HL-60/S4 (cell line): ENCODE measurements around the gene EMP1.

ENCODE experiments used
- in situ Hi-C: fragments of 300-500 bp; cut with MboI; formaldehyde crosslinking; loops from 2 replicates; pipeline ENCODE4 v1.14.3; 2022; ENCODE audit warnings: low sequenced_read_pairs

EMP1 gene

GRCh38 chr12:13195250-13195649, 1.3 kb upstream of the EMP1 start:
- in situ Hi-C loops, result no loop called here

GRCh38 chr12:13195785-13196129, 769 bp upstream of the EMP1 start:
- in situ Hi-C loops, result no loop called here

- in situ Hi-C loops, result no loop called here
These were observed 506 bp downstream of the EMP1 start for GRCh38 chr12:13197032-13197431.

- in situ Hi-C loops, result no loop called here
These were observed 1.1 kb downstream of the EMP1 start for GRCh38 chr12:13197526-13198143.

- in situ Hi-C loops, result no loop called here
These were observed 1.7 kb downstream of the EMP1 start for GRCh38 chr12:13198241-13198640.

GRCh38 chr12:13198876-13199275, 2.4 kb downstream of the EMP1 start:
- in situ Hi-C loops, result no loop called here

GRCh38 chr12:13199592-13199991, 3.1 kb downstream of the EMP1 start:
- in situ Hi-C loops, result no loop called here

- in situ Hi-C loops, result loop anchor here (5.0 to 10.0 kb wide), 2 partner anchors 104 to 176 kb away; no protein-coding TSS in a partner anchor
These were observed 4.3 kb downstream of the EMP1 start for GRCh38 chr12:13200841-13201240.

- in situ Hi-C loops, result loop anchor here (5.0 to 10.0 kb wide), 2 partner anchors 106 to 178 kb away; no protein-coding TSS in a partner anchor
These were observed 6.8 kb downstream of the EMP1 start for GRCh38 chr12:13203034-13203922.

GRCh38 chr12:13204428-13204827, 7.9 kb downstream of the EMP1 start:
- in situ Hi-C loops, result loop anchor here (5.0 to 10.0 kb wide), 2 partner anchors 107 to 180 kb away; no protein-coding TSS in a partner anchor

GRCh38 chr12:13205809-13206559, 9.5 kb downstream of the EMP1 start:
- in situ Hi-C loops, result loop anchor here (10.0 kb wide), 1 partner anchor 181 kb away; no protein-coding TSS in a partner anchor

- in situ Hi-C loops, result loop anchor here (10.0 kb wide), 1 partner anchor 182 kb away; no protein-coding TSS in a partner anchor
These were observed 10.0 kb downstream of the EMP1 start for GRCh38 chr12:13206560-13206897.

GRCh38 chr12:13208533-13209435, 12.3 kb downstream of the EMP1 start:
- in situ Hi-C loops, result loop anchor here (10.0 kb wide), 1 partner anchor 184 kb away; no protein-coding TSS in a partner anchor

GRCh38 chr12:13209436-13210235, 13.1 kb downstream of the EMP1 start:
- in situ Hi-C loops, result loop anchor here (5.0 to 10.0 kb wide), 2 partner anchors 185 to 297 kb away; no protein-coding TSS in a partner anchor

GRCh38 chr12:13210236-13211190, 14.0 kb downstream of the EMP1 start:
- in situ Hi-C loops, result loop anchor here (5.0 kb wide), 1 partner anchor 298 kb away; no protein-coding TSS in a partner anchor

GRCh38 chr12:13211191-13211858, 14.8 kb downstream of the EMP1 start:
- in situ Hi-C loops, result loop anchor here (5.0 kb wide), 1 partner anchor 299 kb away; no protein-coding TSS in a partner anchor

- in situ Hi-C loops, result loop anchor here (5.0 kb wide), 1 partner anchor 300 kb away; no protein-coding TSS in a partner anchor
These were observed 15.5 kb downstream of the EMP1 start for GRCh38 chr12:13211859-13212664.
